ENCODE measurements around the gene KCNQ1. TPM values are rescaled to one million over a fixed set of nuclear protein-coding genes. Genes with fewer than 3 reads are reported as not detected.
A peak's percentile ranks its signal among the peaks of the same experiment; 100 is the strongest.

KCNQ1 gene
- total and polyA plus RNA-seq, 2 of the 13 experiments (the other 11 are each of a cell fraction or from before 2014, with no cell fraction given) = 0.02 to 0.08 TPM

DNA sequence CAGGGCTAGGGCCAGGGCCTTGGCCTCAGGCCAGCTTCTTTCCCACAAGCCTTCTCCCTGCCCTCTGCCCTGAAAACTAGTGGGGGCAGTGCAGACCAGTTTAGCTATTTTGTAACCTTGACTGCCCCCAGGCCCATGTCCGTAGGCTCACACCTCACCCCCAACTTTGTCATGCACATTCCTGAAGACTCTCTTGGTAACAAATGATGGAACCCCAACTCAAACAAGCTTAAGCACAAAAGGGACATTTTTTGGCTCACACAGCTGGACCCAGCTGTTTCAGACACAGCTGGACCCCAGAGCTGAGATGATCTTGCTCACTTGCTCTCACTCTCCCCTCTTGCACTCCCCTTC, 208.4 kb downstream of the KCNQ1 start:
- no peak for FAIRE-seq
- BruUV-seq (replicated peaks) = no TSS peak
- no peak for ATAC-seq
- no peaks in the 10 kb centered on the region for H3K4me1 ChIP-seq (ENCODE audit: insufficient read depth, low read length)
- H3K27me3 ChIP-seq (ENCODE audit: control insufficient read depth in 1 of 2, insufficient read depth in 2 of 2, low read length in 2 of 2) = no peaks in the 10 kb centered on the region
- 0 out of 5 replicates have a peak, but pooled peaks cover 1 to 4% of the 10 kb centered on the region in 2 experiments for H3K36me3 ChIP-seq (replicated peaks in 1 of 2; ENCODE audit: control insufficient read depth in 1 of 2, insufficient read depth in 2 of 2, low read length in 2 of 2)
- DNase-seq (ENCODE audit: low spot score) = no peak
- no peak overlapping the region for H2AFZ ChIP-seq (ENCODE audit: low read length)
- H3K4me3 ChIP-seq (replicated peaks in 1 of 3; ENCODE audit: insufficient read depth in 1 of 3, low read depth in 2 of 3, low read length in 3 of 3) = no peak overlapping the region
- peaks cover 21% of the 10 kb centered on the region for H4K20me1 ChIP-seq (ENCODE audit: insufficient read depth, low read length)
- H3K27ac ChIP-seq (ENCODE audit: extremely low read length, insufficient read depth, low read length) = no peak overlapping the region
- in situ Hi-C loops (cut with HindIII; ENCODE audit: extremely low pct_ligation_motif_present, low pct_unique_long_range_greater_than_20kb) = no loop called here
- ChIA-PET POLR2A (interaction anchor here (1.0 kb wide), 1 partner anchor 89 kb away, joined by 3 read pairs; no protein-coding TSS in a partner anchor), CTCF (ENCODE audit: low intra/inter-chr PET ratio, low total read pairs) (interaction anchor here (1.1 kb wide), 1 partner anchor 238 kb away, joined by 3 read pairs; no protein-coding TSS in a partner anchor)
- H3K9me3 ChIP-seq (ENCODE audit: low read length) = peaks cover 67% of the 10 kb centered on the region
- WGBS (ENCODE audit: low lambda C conversion rate) = 83% methylated on average over 1 of the region's 1 CpG
- intact Hi-C loops (cut with micrococcal nuclease; ENCODE audit: unreplicated experiment) = loop anchor here (5.0 kb wide), 1 partner anchor 121 kb away; no protein-coding TSS in a partner anchor
- H3K4me2 ChIP-seq (ENCODE audit: low read depth, low read length) = no peak overlapping the region
- no peak overlapping the region for H3K9ac ChIP-seq (ENCODE audit: insufficient read depth, low read depth, low read length)
- TF ChIP-seq, protein P1, sequence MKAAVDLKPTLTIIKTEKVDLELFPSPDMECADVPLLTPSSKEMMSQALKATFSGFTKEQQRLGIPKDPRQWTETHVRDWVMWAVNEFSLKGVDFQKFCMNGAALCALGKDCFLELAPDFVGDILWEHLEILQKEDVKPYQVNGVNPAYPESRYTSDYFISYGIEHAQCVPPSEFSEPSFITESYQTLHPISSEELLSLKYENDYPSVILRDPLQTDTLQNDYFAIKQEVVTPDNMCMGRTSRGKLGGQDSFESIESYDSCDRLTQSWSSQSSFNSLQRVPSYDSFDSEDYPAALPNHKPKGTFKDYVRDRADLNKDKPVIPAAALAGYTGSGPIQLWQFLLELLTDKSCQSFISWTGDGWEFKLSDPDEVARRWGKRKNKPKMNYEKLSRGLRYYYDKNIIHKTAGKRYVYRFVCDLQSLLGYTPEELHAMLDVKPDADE (CRISPR knock-in tag; IDR thresholded peaks at IDR 0.05) = no peak
- no peak for TF ChIP-seq ZNF598 (CRISPR knock-in tag; IDR thresholded peaks at IDR 0.05; ENCODE audit: borderline replicate concordance)
- no peak for TF ChIP-seq ZNF180 (CRISPR knock-in tag; IDR thresholded peaks at IDR 0.05; ENCODE audit: borderline replicate concordance, low read depth)
- peak; percentile 7 for TF ChIP-seq POLR2G (IDR thresholded peaks at IDR 0.05; ENCODE audit: low read depth, low read length)
- peak; percentile 82 for TF ChIP-seq HNRNPH1 (optimal IDR thresholded peaks at IDR 0.05; ENCODE audit: low read depth, low read length)
- no peak for TF ChIP-seq NONO (IDR thresholded peaks at IDR 0.05)
- TF ChIP-seq NONO (CRISPR knock-in tag; conservative IDR thresholded peaks at IDR 0.05) = peak; percentile 40; the same call in 1 of the 2 replicates
- 0 out of 2 replicates have a peak, but pooled peaks have one; percentile 37 for TF ChIP-seq ZNF143 (CRISPR knock-in tag; IDR thresholded peaks at IDR 0.05)
- TF ChIP-seq RBM22 (optimal IDR thresholded peaks at IDR 0.05; ENCODE audit: low read length) = peak; percentile 94
- TF ChIP-seq STAG1 (CRISPR knock-in tag; IDR thresholded peaks at IDR 0.05) = peak; percentile 26; the same call in 1 of the 2 replicates
- TF ChIP-seq POLR2A (IDR thresholded peaks at IDR 0.05; ENCODE audit: insufficient read depth in 1 of 2, low read depth in 2 of 2, low read length in 2 of 2) = peak in 1 of 2 experiments; percentile 40; a peak in 2 of 4 replicates
- TF ChIP-seq AGO2 (optimal IDR thresholded peaks at IDR 0.05; ENCODE audit: low read depth, low read length) = peak; percentile 47
- TF ChIP-seq MLLT10 (CRISPR knock-in tag; IDR thresholded peaks at IDR 0.05) = no peak
- TF ChIP-seq RAD21 (CRISPR knock-in tag; IDR thresholded peaks at IDR 0.05) = 0 out of 2 replicates have a peak, but pooled peaks have one; percentile 11
- TF ChIP-seq NFIC (IDR thresholded peaks at IDR 0.05; ENCODE audit: low read length) = 0 out of 2 replicates have a peak, but pooled peaks have one; percentile 40
- TF ChIP-seq, protein P2, sequence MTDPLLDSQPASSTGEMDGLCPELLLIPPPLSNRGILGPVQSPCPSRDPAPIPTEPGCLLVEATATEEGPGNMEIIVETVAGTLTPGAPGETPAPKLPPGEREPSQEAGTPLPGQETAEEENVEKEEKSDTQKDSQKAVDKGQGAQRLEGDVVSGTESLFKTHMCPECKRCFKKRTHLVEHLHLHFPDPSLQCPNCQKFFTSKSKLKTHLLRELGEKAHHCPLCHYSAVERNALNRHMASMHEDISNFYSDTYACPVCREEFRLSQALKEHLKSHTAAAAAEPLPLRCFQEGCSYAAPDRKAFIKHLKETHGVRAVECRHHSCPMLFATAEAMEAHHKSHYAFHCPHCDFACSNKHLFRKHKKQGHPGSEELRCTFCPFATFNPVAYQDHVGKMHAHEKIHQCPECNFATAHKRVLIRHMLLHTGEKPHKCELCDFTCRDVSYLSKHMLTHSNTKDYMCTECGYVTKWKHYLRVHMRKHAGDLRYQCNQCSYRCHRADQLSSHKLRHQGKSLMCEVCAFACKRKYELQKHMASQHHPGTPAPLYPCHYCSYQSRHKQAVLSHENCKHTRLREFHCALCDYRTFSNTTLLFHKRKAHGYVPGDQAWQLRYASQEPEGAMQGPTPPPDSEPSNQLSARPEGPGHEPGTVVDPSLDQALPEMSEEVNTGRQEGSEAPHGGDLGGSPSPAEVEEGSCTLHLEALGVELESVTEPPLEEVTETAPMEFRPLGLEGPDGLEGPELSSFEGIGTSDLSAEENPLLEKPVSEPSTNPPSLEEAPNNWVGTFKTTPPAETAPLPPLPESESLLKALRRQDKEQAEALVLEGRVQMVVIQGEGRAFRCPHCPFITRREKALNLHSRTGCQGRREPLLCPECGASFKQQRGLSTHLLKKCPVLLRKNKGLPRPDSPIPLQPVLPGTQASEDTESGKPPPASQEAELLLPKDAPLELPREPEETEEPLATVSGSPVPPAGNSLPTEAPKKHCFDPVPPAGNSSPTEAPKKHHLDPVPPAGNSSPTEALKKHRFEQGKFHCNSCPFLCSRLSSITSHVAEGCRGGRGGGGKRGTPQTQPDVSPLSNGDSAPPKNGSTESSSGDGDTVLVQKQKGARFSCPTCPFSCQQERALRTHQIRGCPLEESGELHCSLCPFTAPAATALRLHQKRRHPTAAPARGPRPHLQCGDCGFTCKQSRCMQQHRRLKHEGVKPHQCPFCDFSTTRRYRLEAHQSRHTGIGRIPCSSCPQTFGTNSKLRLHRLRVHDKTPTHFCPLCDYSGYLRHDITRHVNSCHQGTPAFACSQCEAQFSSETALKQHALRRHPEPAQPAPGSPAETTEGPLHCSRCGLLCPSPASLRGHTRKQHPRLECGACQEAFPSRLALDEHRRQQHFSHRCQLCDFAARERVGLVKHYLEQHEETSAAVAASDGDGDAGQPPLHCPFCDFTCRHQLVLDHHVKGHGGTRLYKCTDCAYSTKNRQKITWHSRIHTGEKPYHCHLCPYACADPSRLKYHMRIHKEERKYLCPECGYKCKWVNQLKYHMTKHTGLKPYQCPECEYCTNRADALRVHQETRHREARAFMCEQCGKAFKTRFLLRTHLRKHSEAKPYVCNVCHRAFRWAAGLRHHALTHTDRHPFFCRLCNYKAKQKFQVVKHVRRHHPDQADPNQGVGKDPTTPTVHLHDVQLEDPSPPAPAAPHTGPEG (CRISPR knock-in tag; IDR thresholded peaks at IDR 0.05) = 0 out of 2 replicates have a peak, but pooled peaks have one; percentile 45
- no peaks in the 10 kb centered on the region for H3K79me2 ChIP-seq (ENCODE audit: insufficient read depth, low read length)

Measured in HepG2 (cell line).